ENCODE measurements around the gene OSBPL2. TPM values are rescaled to one million over a fixed set of nuclear protein-coding genes. Genes with fewer than 3 reads are reported as not detected.

OSBPL2 gene
- 29.6 and 29.8 TPM in 2 replicates for total RNA-seq

GRCh38 chr20:62237801-62238568 is at the start of gene OSBPL2:
TSS of gene OSBPL2 (plus strand) at chr20:62238521. CDS start at chr20:62256185, 17,664 bp downstream.

GRCh38 chr20:62219992-62220665 is 18.2 kb upstream of the OSBPL2 start, which contains the start of gene HRH3:
TSS of gene HRH3 (minus strand) at chr20:62220278. CDS start at chr20:62219970, 308 bp downstream.

GRCh38 chr20:62302341-62303061 is 64.2 kb downstream of the OSBPL2 start, which contains the start of gene ADRM1:
TSS of gene ADRM1 (plus strand) at chr20:62302997. CDS start at chr20:62303569, 572 bp downstream.

Other genes with a start within 250 kb of the OSBPL2 start
- 2.9 and 3.1 TPM in 2 replicates for gene TAF4, start 172.6 kb upstream of the OSBPL2 start, total RNA-seq
- gene LSM14B, start 116.0 kb upstream of the OSBPL2 start, total RNA-seq, result 32.6 and 34.2 TPM in 2 replicates
- 364 and 414 TPM in 2 replicates for gene PSMA7, start 95.1 kb upstream of the OSBPL2 start, total RNA-seq
- 7.5 and 7.8 TPM in 2 replicates for gene SS18L1, start 94.8 kb upstream of the OSBPL2 start, total RNA-seq
- gene MTG2, start 55.5 kb upstream of the OSBPL2 start, total RNA-seq, result 16.4 and 19.3 TPM in 2 replicates
- gene HRH3, start 18.2 kb upstream of the OSBPL2 start, total RNA-seq, result not detected in 2 replicates
- gene ADRM1, start 64.5 kb downstream of the OSBPL2 start, total RNA-seq, result 81.4 and 101 TPM in 2 replicates
- 112 and 157 TPM in 2 replicates for gene LAMA5, start 128.8 kb downstream of the OSBPL2 start, total RNA-seq
- gene RPS21, start 148.6 kb downstream of the OSBPL2 start, total RNA-seq, result 674 and 1,016 TPM in 2 replicates
- gene CABLES2, start 168.8 kb downstream of the OSBPL2 start, total RNA-seq, result 0.66 and 0.68 TPM in 2 replicates
- gene RBBP8NL, start 189.0 kb downstream of the OSBPL2 start, total RNA-seq, result not detected in 2 replicates
- 0.93 and 1.3 TPM in 2 replicates for gene GATA5, start 237.5 kb downstream of the OSBPL2 start, total RNA-seq